ENCODE measurements around the gene CDIP1.

The CDIP1 gene

DNA sequence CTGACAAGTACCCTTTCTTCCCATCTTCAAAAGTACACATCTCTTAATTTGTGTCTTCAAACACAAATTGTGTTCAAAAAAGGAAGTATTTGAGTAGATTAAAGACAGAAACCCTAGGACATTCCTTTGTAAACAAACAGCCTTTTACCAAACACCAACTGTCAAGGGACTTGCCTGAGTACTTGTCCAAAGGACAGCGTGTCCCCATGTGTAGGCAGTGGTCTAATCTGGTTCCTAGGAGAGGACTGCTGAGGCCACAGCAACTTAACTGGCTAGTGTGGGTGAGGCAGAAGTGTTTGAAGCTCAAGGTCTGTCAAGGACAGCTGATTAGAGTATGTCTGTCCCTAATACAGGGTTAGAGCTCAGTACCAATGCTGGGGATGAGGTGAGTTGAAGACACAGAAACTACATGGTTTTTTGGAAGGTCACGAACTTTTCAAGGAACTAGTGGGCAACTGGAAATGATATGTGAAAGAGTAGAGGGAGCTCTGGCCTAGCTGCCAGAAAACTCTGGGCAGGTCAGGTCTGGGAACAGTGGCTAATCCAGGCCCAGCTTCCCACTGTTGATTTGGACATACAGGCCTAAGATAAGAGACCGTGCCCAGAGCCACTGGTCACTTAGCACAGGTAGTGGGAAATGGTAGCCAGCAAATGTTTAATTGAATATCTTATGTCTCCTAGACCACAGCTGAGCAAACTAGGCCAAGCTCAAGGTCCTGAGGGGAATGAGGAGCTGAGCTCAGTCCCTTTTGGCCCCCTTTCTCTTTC is 52.3 kb downstream of the CDIP1 start:
- no peak for DNase-seq

GRCh38 chr16:4481963-4482362 is 56.6 kb downstream of the CDIP1 start:
- DNase-seq: no peak

DNA sequence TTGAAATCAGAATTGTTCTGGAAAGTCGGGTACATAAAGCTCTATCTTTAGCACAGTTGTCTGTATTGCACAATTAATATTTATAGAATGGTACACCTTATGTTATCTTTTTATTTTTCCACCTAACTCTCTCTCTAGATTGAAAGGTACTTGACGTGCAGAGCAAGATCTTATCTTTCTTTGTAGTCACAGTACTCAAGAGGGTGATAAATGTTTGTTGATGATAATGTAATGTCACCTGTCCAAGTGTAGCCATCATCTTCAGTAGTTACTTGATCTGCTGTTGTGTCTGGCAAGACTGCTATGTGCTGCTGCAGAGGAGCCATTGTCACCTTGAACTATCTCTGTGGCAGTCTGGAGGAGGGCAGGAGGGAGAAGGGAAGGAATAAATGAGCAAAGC is 57.0 kb downstream of the CDIP1 start:
- DNase-seq: no peak

GRCh38 chr16:4477966-4478365 is 60.6 kb downstream of the CDIP1 start:
- DNase-seq: no peak

DNA sequence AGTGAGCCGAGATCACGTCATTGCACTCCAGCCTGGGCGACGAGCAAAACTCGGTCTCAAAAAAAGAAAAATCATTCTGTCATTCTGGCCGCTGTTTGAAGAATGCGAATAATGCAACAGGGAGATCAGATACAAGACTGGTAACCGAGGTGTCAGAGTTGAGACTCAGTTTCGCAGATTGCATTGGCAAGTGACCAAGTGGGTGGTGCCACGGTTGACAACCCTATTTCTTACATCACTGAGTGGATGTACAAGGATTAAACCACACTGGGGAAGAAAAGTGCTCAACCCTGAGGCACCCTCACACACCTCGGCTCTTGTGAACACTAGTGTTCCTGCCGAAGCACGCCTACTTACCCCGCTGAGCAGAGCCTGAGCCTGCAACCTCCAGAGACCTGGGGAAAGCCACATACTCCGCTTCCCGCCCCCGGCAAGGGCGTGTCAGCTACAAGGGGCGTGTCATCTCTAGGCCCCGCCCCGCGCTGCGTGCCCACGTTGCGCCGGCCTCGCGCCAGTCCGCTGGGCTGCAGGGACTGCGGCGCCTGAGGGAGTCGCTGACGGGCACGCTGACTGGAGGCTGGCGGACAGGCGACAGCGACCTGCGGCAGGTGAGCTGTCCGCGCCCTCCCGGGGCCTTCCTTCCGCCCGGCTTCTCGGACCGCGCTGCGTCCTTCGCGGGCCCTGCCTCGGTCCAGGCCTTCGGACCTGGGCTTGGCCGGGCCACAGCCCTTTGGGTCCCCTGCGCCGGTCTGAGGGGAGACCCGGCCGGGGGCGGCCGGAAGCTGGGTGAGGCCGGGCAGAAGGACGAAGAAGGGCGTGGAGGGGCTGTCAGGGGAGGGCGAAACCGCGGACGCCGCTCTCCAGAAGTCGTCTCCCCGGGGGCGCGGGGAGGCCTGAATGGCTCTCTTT is 62.4 kb downstream of the CDIP1 start, which contains the start of gene HMOX2:
Gene HMOX2 (plus strand): TSS at position 519 of the 909 bp plus-strand sequence. CDS start 29,127 bp downstream, outside the sequence.
- peak; percentile 86 to 91 (median 88) for DNase-seq

GRCh38 chr16:4474192-4474961 is 64.2 kb downstream of the CDIP1 start, which contains the start of gene NMRAL1:
Gene NMRAL1 (minus strand): TSS chr16:4474625. CDS start chr16:4474132, 493 bp downstream.
- peak; percentile 34 to 76 (median 55) for DNase-seq

DNA sequence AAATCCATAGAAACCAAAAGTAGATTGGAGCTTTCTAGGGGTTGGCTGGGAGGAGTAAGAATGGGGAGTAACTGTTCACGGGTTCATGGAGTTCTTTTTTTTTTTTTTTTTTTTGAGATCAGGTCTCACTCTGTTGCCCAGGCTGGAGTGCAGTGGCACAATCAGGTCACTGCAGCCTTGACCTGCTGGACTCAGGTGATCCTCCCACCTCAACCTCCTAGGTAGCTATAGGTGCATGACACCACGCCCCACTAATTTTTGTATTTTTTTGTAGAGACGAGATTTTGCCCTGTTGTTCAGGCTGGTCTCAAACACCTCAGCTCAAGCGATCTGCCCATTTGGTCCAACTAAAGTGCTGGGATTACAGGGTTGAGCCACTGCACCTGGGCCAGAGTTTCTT is 65.7 kb downstream of the CDIP1 start:
- DNase-seq: no peak

DNA sequence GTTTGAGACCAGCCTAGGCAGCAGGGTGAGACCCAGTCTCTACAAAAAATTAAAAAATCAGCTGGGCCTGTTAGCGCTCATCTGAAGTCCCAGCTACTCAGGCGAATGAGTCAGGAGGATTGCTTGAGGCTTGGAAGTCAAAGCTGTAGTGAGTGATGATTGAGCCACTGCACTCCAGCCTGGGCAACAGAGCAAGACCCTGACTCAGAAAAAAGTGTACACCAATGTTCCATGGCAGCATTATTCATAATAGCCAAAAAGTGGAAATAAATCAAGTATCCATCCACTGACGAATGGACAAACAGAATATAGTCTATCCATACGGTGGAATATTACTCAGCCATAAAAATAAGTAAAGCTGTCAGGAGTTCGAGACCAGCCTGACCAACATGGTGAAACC is 66.7 kb downstream of the CDIP1 start:
- DNase-seq: no peak

DNA sequence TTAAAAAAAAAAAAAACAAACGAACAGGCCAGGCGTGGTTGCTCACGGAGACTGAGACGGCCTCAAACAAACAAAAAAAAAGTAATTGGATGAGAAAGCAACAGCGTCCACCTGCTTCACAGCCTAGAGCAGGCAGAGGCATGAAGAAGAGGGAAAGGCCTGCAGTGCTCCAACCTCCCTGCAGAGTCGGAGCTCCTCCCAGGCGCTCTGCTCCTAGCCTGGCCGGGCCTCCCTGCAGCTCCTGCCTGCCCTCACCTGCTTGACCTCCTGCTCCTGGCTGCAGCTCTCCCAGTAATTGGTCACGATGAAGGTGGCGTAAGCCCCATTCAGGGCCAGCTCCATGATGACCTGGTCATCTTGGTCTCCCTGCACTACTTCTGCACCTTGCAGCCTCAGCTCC is 69.6 kb downstream of the CDIP1 start:
- DNase-seq: no peak

DNA sequence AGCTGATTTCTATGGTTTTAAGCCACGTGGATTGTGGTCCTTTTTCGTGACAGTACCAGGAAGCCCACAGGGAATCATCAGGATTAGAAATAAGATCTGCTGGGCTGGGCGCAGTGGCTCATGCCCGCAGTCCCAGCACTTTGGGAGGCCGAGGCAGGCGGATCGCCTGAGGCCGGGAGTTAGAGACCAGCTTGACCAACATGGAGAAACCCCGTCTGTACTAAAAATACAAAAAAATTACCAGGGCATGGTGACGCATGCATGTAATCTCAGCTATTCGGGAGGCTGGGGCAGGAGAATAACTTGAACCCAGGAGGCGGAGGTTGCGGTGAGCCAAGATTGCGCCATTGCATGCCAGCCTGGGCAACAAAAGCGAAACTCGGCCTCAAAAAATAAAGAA is 70.7 kb downstream of the CDIP1 start:
- no peak for DNase-seq

- peak in 1 of 4 experiments; percentile 27 for DNase-seq
Measured at GRCh38 chr16:4465977-4466779, 72.4 kb downstream of the CDIP1 start.

DNA sequence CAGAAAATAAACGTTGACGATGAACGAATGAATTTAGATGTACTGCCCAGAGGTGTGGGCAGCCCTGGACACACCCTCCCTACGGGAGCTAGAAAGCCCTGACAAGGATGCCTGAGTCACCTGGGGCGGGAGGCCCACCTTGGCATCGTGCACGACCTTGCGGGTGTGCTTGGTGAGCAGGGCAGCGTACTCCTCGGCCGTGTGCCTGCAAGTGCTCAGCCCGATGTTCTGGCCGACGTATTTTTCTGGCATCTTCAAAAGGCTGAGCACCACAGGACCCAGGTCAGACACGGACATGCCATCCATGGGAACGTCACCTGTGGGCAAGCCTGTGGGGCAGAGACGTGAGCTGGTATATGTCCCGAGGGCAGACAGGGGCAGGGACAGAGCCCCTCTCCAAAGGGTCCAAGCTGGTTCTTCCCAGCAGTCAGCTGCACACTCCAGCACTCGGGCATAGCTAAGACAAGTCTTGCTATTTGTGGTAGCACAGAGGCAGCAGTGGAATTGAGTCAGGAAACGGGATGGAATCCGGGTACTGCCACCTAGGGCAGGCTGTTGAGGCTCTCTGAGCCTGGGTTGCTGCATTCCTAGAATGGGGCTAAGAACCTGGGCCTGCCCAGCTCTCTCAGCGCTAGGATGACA is 74.9 kb downstream of the CDIP1 start:
- DNase-seq: no peak

GRCh38 chr16:4461250-4462085 is 77.1 kb downstream of the CDIP1 start:
- no peak for DNase-seq

- no peak for DNase-seq
Measured at GRCh38 chr16:4460936-4461249, 77.7 kb downstream of the CDIP1 start.

Data from activated naive CD4-positive, alpha-beta T cell (primary cell).